GM18870 (cell line): ENCODE data around the gene PLA2G4E.

Source experiments
- ATAC-seq: cut with Tn5 transposase; IDR thresholded peaks from one replicate; pipeline ENCODE4 v1.9.1; 2021; ENCODE audit warnings: moderate library complexity; ENCODE audit not compliant: unreplicated experiment

PLA2G4E gene

GRCh38 chr15:41958002-41958420 is 62.8 kb downstream of the PLA2G4E start:
- ATAC-seq, result no peak

GRCh38 chr15:41957021-41957897 is 63.6 kb downstream of the PLA2G4E start:
- ATAC-seq, result peak; percentile 63

GRCh38 chr15:41955807-41956525 is 64.9 kb downstream of the PLA2G4E start:
- ATAC-seq, result no peak

GRCh38 chr15:41955100-41955499 is 65.7 kb downstream of the PLA2G4E start:
- ATAC-seq, result no peak

- no peak for ATAC-seq
Measured at GRCh38 chr15:41954036-41954435, 66.8 kb downstream of the PLA2G4E start.

- ATAC-seq, result no peak
Measured at GRCh38 chr15:41952013-41952563, 68.8 kb downstream of the PLA2G4E start.

GRCh38 chr15:41951571-41951970 is 69.3 kb downstream of the PLA2G4E start:
- no peak for ATAC-seq

GRCh38 chr15:41950489-41950888 is 70.4 kb downstream of the PLA2G4E start:
- ATAC-seq, result no peak

GRCh38 chr15:41950127-41950483 is 70.7 kb downstream of the PLA2G4E start:
- no peak for ATAC-seq

GRCh38 chr15:41949401-41950126 is 71.3 kb downstream of the PLA2G4E start:
- no peak for ATAC-seq

- no peak for ATAC-seq
Measured at GRCh38 chr15:41948490-41948889, 72.4 kb downstream of the PLA2G4E start.

GRCh38 chr15:41946970-41947369 is 73.9 kb downstream of the PLA2G4E start:
- no peak for ATAC-seq

- no peak for ATAC-seq
Measured at GRCh38 chr15:41945731-41946130, 75.1 kb downstream of the PLA2G4E start.

- no peak for ATAC-seq
Measured at GRCh38 chr15:41945221-41945620, 75.6 kb downstream of the PLA2G4E start.

- no peak for ATAC-seq
Measured at GRCh38 chr15:41944313-41944940, 76.4 kb downstream of the PLA2G4E start.

GRCh38 chr15:41943543-41944312 is 77.1 kb downstream of the PLA2G4E start:
- ATAC-seq, result no peak

GRCh38 chr15:41942886-41943285 is 78.0 kb downstream of the PLA2G4E start:
- no peak for ATAC-seq

- no peak for ATAC-seq
Measured at GRCh38 chr15:41941644-41942415, 79.0 kb downstream of the PLA2G4E start.

- ATAC-seq, result no peak
Measured at GRCh38 chr15:41940441-41940857, 80.4 kb downstream of the PLA2G4E start.
